Mesenchymal stem cell (in vitro differentiated cells and primary cell): ENCODE data around the gene CACNA2D3.

Source experiments
- DNase-seq: peaks from one replicate; pipeline ENCODE4 v3.0.0-alpha.2; 2013
- H2AFZ ChIP-seq: one replicate; pipeline ENCODE4 v1.6.1; 2013; ENCODE audit warnings: low read depth, mild to moderate bottlenecking, control low read depth, inconsistent platforms, low read length, moderate library complexity
- H2AK5ac ChIP-seq: 2 replicates; pipeline ENCODE4 v1.6.1; 2013; ENCODE audit warnings: low read length, moderate library complexity, mild to moderate bottlenecking, inconsistent platforms; ENCODE audit not compliant: severe bottlenecking
- H2BK120ac ChIP-seq: one replicate; pipeline ENCODE4 v1.6.1; 2013; ENCODE audit warnings: low read depth, mild to moderate bottlenecking, inconsistent platforms, low read length, moderate library complexity
- H2BK12ac ChIP-seq, 2 experiments: one replicate each; pipeline ENCODE4 v1.6.1; 2013; ENCODE audit warnings: inconsistent platforms in 2 of 2, low read length in 2 of 2, mild to moderate bottlenecking in 2 of 2, moderate library complexity in 2 of 2, control low read depth in 1 of 2
- H2BK15ac ChIP-seq: one replicate; pipeline ENCODE4 v1.6.1; 2013; ENCODE audit warnings: mild to moderate bottlenecking, low read depth, inconsistent platforms; ENCODE audit not compliant: poor library complexity, severe bottlenecking
- H2BK5ac ChIP-seq: 2 replicates; pipeline ENCODE4 v1.6.1; 2013; ENCODE audit warnings: low read depth, mild to moderate bottlenecking, low read length, control low read depth, inconsistent platforms; ENCODE audit not compliant: poor library complexity, severe bottlenecking
- H3K14ac ChIP-seq, 2 experiments: one replicate each; pipeline ENCODE4 v1.6.1; 2013; ENCODE audit warnings: inconsistent platforms in 2 of 2, low read length in 2 of 2, control low read depth in 1 of 2, mild to moderate bottlenecking in 1 of 2, moderate library complexity in 1 of 2
- H3K18ac ChIP-seq, 2 experiments: one replicate each; pipeline ENCODE4 v1.6.1; 2013; ENCODE audit warnings: inconsistent platforms in 2 of 2, low read length in 2 of 2, control low read depth in 1 of 2, low read depth in 1 of 2, mild to moderate bottlenecking in 1 of 2
- H3K23ac ChIP-seq, 2 experiments: one replicate each; pipeline ENCODE4 v1.6.1; 2013; ENCODE audit warnings: inconsistent platforms in 2 of 2, low read length in 2 of 2, mild to moderate bottlenecking in 2 of 2, moderate library complexity in 2 of 2, control low read depth in 1 of 2
- H3K27ac ChIP-seq: 2 replicates; pipeline ENCODE4 v1.5.1; 2013; ENCODE audit warnings: mild to moderate bottlenecking, moderate library complexity, low read length, control low read depth, inconsistent platforms; ENCODE audit not compliant: poor library complexity, severe bottlenecking
- H3K27me3 ChIP-seq, 2 experiments: 2 replicates each; pipeline versions ENCODE4 v1.6.1 to v1.7.0; 2013; ENCODE audit warnings: low read length in 2 of 2, mild to moderate bottlenecking in 2 of 2, moderate library complexity in 2 of 2, control low read depth in 1 of 2, inconsistent platforms in 1 of 2; ENCODE audit not compliant: control insufficient read depth in 1 of 2, insufficient read depth in 1 of 2
- H3K36me3 ChIP-seq, 2 experiments: 2 replicates each; pipeline versions ENCODE4 v1.6.1 to v1.7.0; 2013; ENCODE audit warnings: low read length in 2 of 2, control low read depth in 1 of 2, inconsistent platforms in 1 of 2, low read depth in 1 of 2, mild to moderate bottlenecking in 1 of 2; ENCODE audit not compliant: insufficient read depth in 2 of 2, control insufficient read depth in 1 of 2
- H3K4ac ChIP-seq, 2 experiments: one replicate each; pipeline ENCODE4 v1.6.1; 2013; ENCODE audit warnings: inconsistent platforms in 2 of 2, low read length in 2 of 2, mild to moderate bottlenecking in 2 of 2, moderate library complexity in 2 of 2, control low read depth in 1 of 2, low read depth in 1 of 2
- H3K4me1 ChIP-seq: 2 replicates; pipeline ENCODE4 v1.6.1; 2013; ENCODE audit warnings: low read depth, low read length, control low read depth; ENCODE audit not compliant: control insufficient read depth, insufficient read depth
- H3K4me2 ChIP-seq: 2 replicates; pipeline ENCODE4 v1.6.1; 2013; ENCODE audit warnings: low read length, mild to moderate bottlenecking, inconsistent platforms; ENCODE audit not compliant: poor library complexity, severe bottlenecking
- H3K4me3 ChIP-seq, 2 experiments: 2 replicates each; pipeline versions ENCODE4 v1.5.1 to v1.7.0; 2013; ENCODE audit warnings: low read length in 2 of 2, mild to moderate bottlenecking in 2 of 2, control low read depth in 1 of 2, low read depth in 1 of 2; ENCODE audit not compliant: insufficient read depth in 1 of 2
- H3K79me1 ChIP-seq: replicated peaks from 2 replicates; pipeline ENCODE4 v1.6.1; 2013; ENCODE audit warnings: mild to moderate bottlenecking, control low read depth, low read length, inconsistent platforms; ENCODE audit not compliant: poor library complexity, severe bottlenecking
- H3K9ac ChIP-seq: 2 replicates; pipeline ENCODE4 v1.7.0; 2013; ENCODE audit warnings: mild to moderate bottlenecking, low read length, moderate library complexity
- H3K9me3 ChIP-seq: 2 replicates; pipeline ENCODE4 v1.7.0; 2013; ENCODE audit warnings: mild to moderate bottlenecking, low read length; ENCODE audit not compliant: control insufficient read depth
- H4K8ac ChIP-seq: one replicate; pipeline ENCODE4 v1.6.1; 2013; ENCODE audit warnings: inconsistent platforms, mild to moderate bottlenecking, low read length, moderate library complexity
- H4K91ac ChIP-seq: one replicate; pipeline ENCODE4 v1.6.1; 2013; ENCODE audit warnings: mild to moderate bottlenecking, low read length, inconsistent platforms
- whole genome bisulfite sequencing: methylation state at CpG from one replicate; pipeline ENCODE4 v1.1.7; 2013; ENCODE audit warnings: mixed read lengths; 5-methylcytosine and 5-hydroxymethylcytosine counted together

Gene CACNA2D3

DNA sequence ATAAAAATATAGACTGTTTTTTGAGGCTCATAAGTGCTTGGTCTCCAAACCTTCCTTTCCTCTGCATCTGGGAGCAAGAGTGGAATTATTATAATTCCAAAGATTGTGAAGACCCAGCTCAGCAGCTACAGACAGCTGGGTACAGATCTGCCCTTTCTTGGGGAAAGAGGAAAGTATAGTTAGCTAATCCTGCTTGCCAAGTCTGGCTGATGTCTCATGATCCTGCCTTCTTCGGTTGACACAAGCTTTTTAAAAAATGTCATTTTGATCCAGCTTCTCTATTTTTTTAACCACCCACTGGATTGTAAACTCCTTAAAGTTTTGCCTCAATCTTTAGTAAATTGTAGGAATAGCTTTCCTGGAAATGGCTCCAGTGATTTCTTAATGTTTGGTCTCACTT lies 624.4 kb downstream of the CACNA2D3 start:
- WGBS: 100% methylated on average over 1 of the region's 1 CpG
- Histone ChIP-seq H2BK120ac (no peak overlapping the region), H4K8ac (no peak overlapping the region), H3K4me1 (peaks cover 2% of the 10 kb centered on the region), H3K23ac (no peak overlapping the region), H3K9me3 (no peaks in the 10 kb centered on the region), H3K9ac (no peak overlapping the region), H2BK12ac (no peak overlapping the region), H3K4me3 (no peak overlapping the region), H3K27me3 (peaks cover 0 to 4% of the 10 kb centered on the region in 2 experiments), H3K27ac (no peak overlapping the region), H3K79me1 (no peaks in the 10 kb centered on the region), H4K91ac (no peak overlapping the region), H2BK15ac (no peak overlapping the region), H2AFZ (no peak overlapping the region), H2BK5ac (no peak overlapping the region), H2AK5ac (no peak overlapping the region), H3K18ac (no peak overlapping the region), H3K4ac (no peak overlapping the region), H3K4me2 (no peak overlapping the region), H3K14ac (no peak overlapping the region), H3K36me3 (no peaks in the 10 kb centered on the region)
- DNase-seq: no peak

DNA sequence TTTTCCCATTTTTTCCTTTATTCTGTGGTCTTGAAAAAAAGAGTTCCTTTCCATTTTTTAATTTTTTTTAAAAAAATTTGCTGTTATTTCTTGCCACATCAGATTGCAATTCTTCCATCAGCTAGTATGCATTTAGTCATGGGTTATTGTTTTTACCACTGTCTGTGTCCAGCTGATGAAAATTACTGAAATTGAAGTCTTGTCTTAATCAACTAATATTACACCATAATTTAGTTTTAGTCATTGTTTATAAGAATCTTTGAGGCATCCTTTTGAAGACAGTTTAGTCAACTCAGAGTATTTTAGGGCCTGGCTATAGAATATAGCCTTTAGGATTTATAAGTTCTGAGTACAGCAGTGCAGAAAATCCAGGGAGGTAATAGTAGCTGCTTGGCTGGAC lies 633.4 kb downstream of the CACNA2D3 start:
- Histone ChIP-seq H3K18ac (no peak overlapping the region), H3K4me3 (no peak overlapping the region), H3K36me3 (no peaks in the 10 kb centered on the region), H2BK5ac (no peak overlapping the region), H2BK15ac (no peak overlapping the region), H3K4me1 (peaks cover 3% of the 10 kb centered on the region), H2AK5ac (no peak overlapping the region), H3K9me3 (no peaks in the 10 kb centered on the region), H3K4ac (no peak overlapping the region), H4K8ac (no peak overlapping the region), H3K4me2 (no peak overlapping the region), H3K79me1 (no peaks in the 10 kb centered on the region), H3K9ac (no peak overlapping the region), H2BK12ac (no peak overlapping the region), H3K27ac (peak overlapping the region; percentile 17), H3K27me3 (no peaks in the 10 kb centered on the region), H3K14ac (no peak overlapping the region), H3K23ac (no peak overlapping the region), H2AFZ (no peak overlapping the region), H4K91ac (no peak overlapping the region), H2BK120ac (no peak overlapping the region)
- no peak for DNase-seq

DNA sequence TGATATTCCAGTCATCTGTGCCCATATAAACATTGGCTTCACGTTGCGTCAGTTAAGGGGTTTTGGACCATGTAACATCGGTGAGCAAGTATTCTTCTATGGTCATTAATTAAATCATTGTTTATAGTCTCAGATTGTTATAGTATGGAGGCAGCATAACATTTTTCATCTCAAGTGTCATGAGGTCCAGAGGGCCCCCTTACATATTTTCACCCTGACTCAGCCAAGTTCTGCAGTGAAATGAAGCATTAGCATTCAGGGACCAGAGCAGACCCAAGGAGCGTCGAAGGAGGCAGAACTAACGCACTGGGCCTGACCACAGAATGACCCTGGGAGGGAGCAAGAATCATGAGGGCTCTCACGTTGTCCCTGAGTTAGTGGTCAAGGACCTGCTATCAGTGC lies 634.0 kb downstream of the CACNA2D3 start:
- WGBS: 1% methylated on average over 4 of the region's 7 CpGs
- Histone ChIP-seq H4K91ac (no peak overlapping the region), H3K4ac (no peak overlapping the region), H3K9ac (no peak overlapping the region), H4K8ac (no peak overlapping the region), H3K27ac (peak overlapping the region; percentile 25), H3K9me3 (no peaks in the 10 kb centered on the region), H3K18ac (no peak overlapping the region), H3K27me3 (no peaks in the 10 kb centered on the region), H2BK12ac (no peak overlapping the region), H3K4me3 (no peak overlapping the region), H3K23ac (no peak overlapping the region), H3K79me1 (no peaks in the 10 kb centered on the region), H3K36me3 (no peaks in the 10 kb centered on the region), H3K4me2 (no peak overlapping the region), H2AK5ac (no peak overlapping the region), H2BK120ac (no peak overlapping the region), H2BK15ac (no peak overlapping the region), H2AFZ (no peak overlapping the region), H3K4me1 (peaks cover 3% of the 10 kb centered on the region), H2BK5ac (no peak overlapping the region), H3K14ac (no peak overlapping the region)
- DNase-seq: peak; percentile 97

DNA sequence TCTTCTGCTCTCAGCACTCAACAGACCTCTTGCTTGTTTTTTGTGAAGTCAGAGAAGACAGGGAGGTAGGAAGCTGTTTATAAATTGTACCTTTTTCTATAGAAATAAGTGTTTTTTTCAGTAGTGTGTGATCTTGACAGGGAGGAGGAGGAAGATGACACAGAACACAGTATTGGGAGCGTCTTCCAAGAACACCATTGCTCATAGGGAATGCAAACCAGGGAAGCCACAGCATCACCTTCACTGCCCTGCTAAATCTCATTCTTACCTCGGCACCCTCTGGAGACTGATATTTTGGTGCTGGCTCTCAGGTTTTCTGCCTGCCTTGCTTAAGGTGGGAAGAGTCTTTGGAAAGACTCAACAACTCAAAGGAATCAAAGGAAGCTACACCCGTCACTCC lies 636.1 kb downstream of the CACNA2D3 start:
- H3K18ac ChIP-seq: no peak overlapping the region
- H2BK120ac ChIP-seq: no peak overlapping the region
- H3K4me1 ChIP-seq: peaks cover 3% of the 10 kb centered on the region
- H3K79me1 ChIP-seq: no peaks in the 10 kb centered on the region
- no peak overlapping the region for H3K9ac ChIP-seq
- no peaks in the 10 kb centered on the region for H3K27me3 ChIP-seq
- H3K4me2 ChIP-seq: no peak overlapping the region
- no peaks in the 10 kb centered on the region for H3K9me3 ChIP-seq
- H2BK12ac ChIP-seq: peak overlapping the region in 1 of 2 experiments; percentile 48
- no peak overlapping the region for H2AK5ac ChIP-seq
- H3K4me3 ChIP-seq: no peak overlapping the region
- no peak overlapping the region for H2BK15ac ChIP-seq
- H2BK5ac ChIP-seq: no peak overlapping the region
- no peak overlapping the region for H3K4ac ChIP-seq
- H3K27ac ChIP-seq: no peak overlapping the region
- no peak overlapping the region for H2AFZ ChIP-seq
- no peak overlapping the region for H3K14ac ChIP-seq
- H4K91ac ChIP-seq: peak overlapping the region; percentile 22
- H3K36me3 ChIP-seq: no peaks in the 10 kb centered on the region
- DNase-seq: no peak
- peak overlapping the region; percentile 24 for H4K8ac ChIP-seq
- 100% methylated on average over 3 of the region's 3 CpGs for WGBS
- no peak overlapping the region for H3K23ac ChIP-seq
